Activated T-helper 1 cell treated with anti-CD3 and anti-CD28 coated beads, Interleukin-12 subunit alpha, Interleukin-12 subunit beta, Interleukin-2, Interleukin-4 antibody, amounts not matched to agents 30 ng/mL and 10 ng/mL and 1 ng/mL, durations not matched to agents 14 hours and 24 hours and 36 hours (primary cell): Measurements from ENCODE around the gene HPS1. TPM values are rescaled to one million over a fixed set of nuclear protein-coding genes. Genes with fewer than 3 reads are reported as not detected.

ENCODE experiments used
- DNase-seq: peaks from one replicate; pipeline ENCODE4 v3.0.0; 2021; ENCODE audit warnings: low spot score
- H3K27ac Mint-ChIP-seq: one replicate; pipeline ENCODE4 v1.8.0; 2021; ENCODE audit warnings: mild to moderate bottlenecking, mixed read lengths
- H3K27me3 Mint-ChIP-seq: one replicate; pipeline ENCODE4 v1.8.0; 2022; ENCODE audit warnings: mild to moderate bottlenecking, moderate library complexity, mixed read lengths; ENCODE audit not compliant: insufficient read depth
- H3K36me3 Mint-ChIP-seq: one replicate; pipeline ENCODE4 v1.8.0; 2021; ENCODE audit warnings: low read depth, mixed read lengths
- H3K4me1 Mint-ChIP-seq: one replicate; pipeline ENCODE4 v1.8.0; 2021; ENCODE audit warnings: low read depth, mixed read lengths
- H3K4me3 Mint-ChIP-seq: one replicate; pipeline ENCODE4 v1.8.0; 2021; ENCODE audit warnings: mild to moderate bottlenecking, moderate library complexity, mixed read lengths
- H3K9me3 Mint-ChIP-seq: one replicate; pipeline ENCODE4 v1.8.0; 2021; ENCODE audit warnings: mixed read lengths
- intact Hi-C: fragments of 100-400 bp; cut with micrococcal nuclease; formaldehyde crosslinking; loops from one replicate; pipeline ENCODE4 v1.15.1; 2024
- total RNA-seq: library from RNA; stranded (reverse); gene quantifications from 2 replicates; pipeline ENCODE4 v1.2.3, GENCODE V29; 2022

HPS1 gene
- total RNA-seq, 1 donor from 2014 or later, result 63.1 TPM

GRCh38 chr10:98435178-98435577, 11.6 kb downstream of the HPS1 start:
- H3K4me3 Mint-ChIP-seq, result no peak overlapping the region
- H3K4me1 Mint-ChIP-seq, result peaks cover 9% of the 10 kb centered on the region
- intact Hi-C loops, result no loop called here
- no peaks in the 10 kb centered on the region for H3K27me3 Mint-ChIP-seq
- H3K27ac Mint-ChIP-seq, result no peak overlapping the region
- H3K36me3 Mint-ChIP-seq, result peaks cover 64% of the 10 kb centered on the region
- peaks cover 3% of the 10 kb centered on the region for H3K9me3 Mint-ChIP-seq
- no peak for DNase-seq

- no peak overlapping the region for H3K4me3 Mint-ChIP-seq
- H3K36me3 Mint-ChIP-seq, result peaks cover 57% of the 10 kb centered on the region
- H3K27ac Mint-ChIP-seq, result no peak overlapping the region
- DNase-seq, result no peak
- no peaks in the 10 kb centered on the region for H3K27me3 Mint-ChIP-seq
- peaks cover 9% of the 10 kb centered on the region for H3K4me1 Mint-ChIP-seq
- no peaks in the 10 kb centered on the region for H3K9me3 Mint-ChIP-seq
- intact Hi-C loops, result no loop called here
Observed at GRCh38 chr10:98433881-98434732, 12.6 kb downstream of the HPS1 start.

GRCh38 chr10:98433371-98433770, 13.4 kb downstream of the HPS1 start:
- no peaks in the 10 kb centered on the region for H3K27me3 Mint-ChIP-seq

GRCh38 chr10:98432330-98432729, 14.4 kb downstream of the HPS1 start:
- H3K27ac Mint-ChIP-seq, result no peak overlapping the region
- intact Hi-C loops, result no loop called here
- H3K4me1 Mint-ChIP-seq, result no peaks in the 10 kb centered on the region
- H3K36me3 Mint-ChIP-seq, result peaks cover 49% of the 10 kb centered on the region
- no peak for DNase-seq
- no peak overlapping the region for H3K4me3 Mint-ChIP-seq
- H3K27me3 Mint-ChIP-seq, result no peaks in the 10 kb centered on the region
- H3K9me3 Mint-ChIP-seq, result no peaks in the 10 kb centered on the region

More at GRCh38 chr10:98433371-98433770, 13.4 kb downstream of the HPS1 start:
- peaks cover 7% of the 10 kb centered on the region for H3K4me1 Mint-ChIP-seq
- intact Hi-C loops, result no loop called here
- no peak overlapping the region for H3K4me3 Mint-ChIP-seq
- peaks cover 52% of the 10 kb centered on the region for H3K36me3 Mint-ChIP-seq
- H3K9me3 Mint-ChIP-seq, result no peaks in the 10 kb centered on the region
- H3K27ac Mint-ChIP-seq, result no peak overlapping the region
- no peak for DNase-seq

- Mint-ChIP-seq H3K27me3 (no peaks in the 10 kb centered on the region), H3K9me3 (no peaks in the 10 kb centered on the region), H3K27ac (no peak overlapping the region), H3K36me3 (peaks cover 43% of the 10 kb centered on the region), H3K4me1 (no peaks in the 10 kb centered on the region), H3K4me3 (no peak overlapping the region)
- DNase-seq, result no peak
- intact Hi-C loops, result no loop called here
Observed at GRCh38 chr10:98431016-98431415, 15.7 kb downstream of the HPS1 start.

- H3K27me3 Mint-ChIP-seq, result no peaks in the 10 kb centered on the region
- DNase-seq, result no peak
- H3K9me3 Mint-ChIP-seq, result no peaks in the 10 kb centered on the region
- no peaks in the 10 kb centered on the region for H3K4me1 Mint-ChIP-seq
- intact Hi-C loops, result no loop called here
- no peak overlapping the region for H3K4me3 Mint-ChIP-seq
- H3K36me3 Mint-ChIP-seq, result peaks cover 40% of the 10 kb centered on the region
- no peak overlapping the region for H3K27ac Mint-ChIP-seq
Observed at GRCh38 chr10:98430427-98430826, 16.3 kb downstream of the HPS1 start.

GRCh38 chr10:98429320-98430072, 17.2 kb downstream of the HPS1 start:
- no peak overlapping the region for H3K4me3 Mint-ChIP-seq
- peaks cover 35% of the 10 kb centered on the region for H3K36me3 Mint-ChIP-seq
- H3K27ac Mint-ChIP-seq, result no peak overlapping the region
- intact Hi-C loops, result no loop called here
- no peaks in the 10 kb centered on the region for H3K4me1 Mint-ChIP-seq
- H3K9me3 Mint-ChIP-seq, result no peaks in the 10 kb centered on the region
- no peaks in the 10 kb centered on the region for H3K27me3 Mint-ChIP-seq
- DNase-seq, result no peak

GRCh38 chr10:98427011-98427515, 19.7 kb downstream of the HPS1 start:
- Mint-ChIP-seq H3K4me1 (no peaks in the 10 kb centered on the region), H3K4me3 (no peak overlapping the region), H3K36me3 (peaks cover 25% of the 10 kb centered on the region), H3K27me3 (no peaks in the 10 kb centered on the region), H3K27ac (no peak overlapping the region), H3K9me3 (no peaks in the 10 kb centered on the region)
- no peak for DNase-seq
- intact Hi-C loops, result no loop called here

- no peaks in the 10 kb centered on the region for H3K9me3 Mint-ChIP-seq
- H3K27me3 Mint-ChIP-seq, result no peaks in the 10 kb centered on the region
- H3K27ac Mint-ChIP-seq, result no peak overlapping the region
- H3K4me1 Mint-ChIP-seq, result no peaks in the 10 kb centered on the region
- H3K36me3 Mint-ChIP-seq, result peaks cover 15% of the 10 kb centered on the region
- H3K4me3 Mint-ChIP-seq, result no peak overlapping the region
- intact Hi-C loops, result loop anchor here (1.0 kb wide), 1 partner anchor 239 kb away; no protein-coding TSS in a partner anchor
- DNase-seq, result peak; percentile 11
Observed at GRCh38 chr10:98425511-98426352, 21.0 kb downstream of the HPS1 start.

GRCh38 chr10:98424295-98425254, 22.2 kb downstream of the HPS1 start:
- H3K4me3 Mint-ChIP-seq, result no peak overlapping the region
- no peak for DNase-seq
- no peaks in the 10 kb centered on the region for H3K9me3 Mint-ChIP-seq
- H3K36me3 Mint-ChIP-seq, result peaks cover 9% of the 10 kb centered on the region
- intact Hi-C loops, result loop anchor here (1.0 kb wide), 1 partner anchor 240 kb away; no protein-coding TSS in a partner anchor
- no peaks in the 10 kb centered on the region for H3K27me3 Mint-ChIP-seq
- H3K27ac Mint-ChIP-seq, result no peak overlapping the region
- no peaks in the 10 kb centered on the region for H3K4me1 Mint-ChIP-seq

GRCh38 chr10:98423691-98424120, 23.0 kb downstream of the HPS1 start:
- Mint-ChIP-seq H3K9me3 (no peaks in the 10 kb centered on the region), H3K4me1 (no peaks in the 10 kb centered on the region), H3K36me3 (peaks cover 14% of the 10 kb centered on the region), H3K27me3 (no peaks in the 10 kb centered on the region), H3K4me3 (no peak overlapping the region), H3K27ac (no peak overlapping the region)
- DNase-seq, result no peak
- intact Hi-C loops, result no loop called here
